ENCODE data around the gene RUNX2.
A peak's percentile ranks its signal among the peaks of the same experiment; 100 is the strongest.

DNA sequence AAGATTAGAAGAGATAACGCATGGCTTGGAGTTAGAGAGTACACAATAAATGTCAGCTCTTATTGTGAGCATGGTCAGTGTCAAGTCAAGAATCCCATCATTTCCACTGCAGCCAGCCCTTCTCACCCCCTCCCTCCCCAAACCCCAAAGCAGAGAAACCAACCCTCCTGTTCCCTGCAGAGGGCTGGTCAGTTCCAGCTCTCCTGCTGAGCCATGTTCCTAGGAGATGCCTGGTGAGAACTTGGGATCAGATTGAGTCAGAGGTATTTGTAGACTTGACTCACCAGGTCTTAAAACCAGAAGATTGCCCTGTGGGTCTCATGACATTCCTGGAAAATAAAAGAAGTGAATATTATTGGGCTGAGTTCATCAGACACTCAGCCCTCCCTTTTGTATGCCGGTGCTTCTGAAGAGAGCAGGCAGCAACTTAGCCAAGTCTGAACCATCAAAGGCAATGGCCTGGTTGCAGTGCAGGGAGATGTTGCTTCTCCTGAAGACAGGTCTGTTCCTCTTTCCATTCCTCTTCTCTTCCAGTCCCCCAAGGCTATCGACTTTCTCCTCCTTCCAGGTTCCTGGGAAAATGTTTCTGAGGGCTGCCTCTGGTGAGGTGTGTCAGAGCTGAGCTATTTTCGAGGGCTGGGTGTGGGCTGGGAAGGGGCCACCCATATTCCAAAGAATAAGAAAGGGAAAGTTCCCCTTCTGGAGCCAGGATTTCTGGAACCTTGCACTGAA lies 327.8 kb downstream of the RUNX2 start:
- peak; percentile 93 for TF ChIP-seq TEAD4 (IDR thresholded peaks at IDR 0.05; ENCODE audit: borderline replicate concordance, insufficient read depth)
- no peak for TF ChIP-seq NRF1 (IDR thresholded peaks at IDR 0.05; ENCODE audit: low read depth, low read length)
- TF ChIP-seq, protein P1, sequence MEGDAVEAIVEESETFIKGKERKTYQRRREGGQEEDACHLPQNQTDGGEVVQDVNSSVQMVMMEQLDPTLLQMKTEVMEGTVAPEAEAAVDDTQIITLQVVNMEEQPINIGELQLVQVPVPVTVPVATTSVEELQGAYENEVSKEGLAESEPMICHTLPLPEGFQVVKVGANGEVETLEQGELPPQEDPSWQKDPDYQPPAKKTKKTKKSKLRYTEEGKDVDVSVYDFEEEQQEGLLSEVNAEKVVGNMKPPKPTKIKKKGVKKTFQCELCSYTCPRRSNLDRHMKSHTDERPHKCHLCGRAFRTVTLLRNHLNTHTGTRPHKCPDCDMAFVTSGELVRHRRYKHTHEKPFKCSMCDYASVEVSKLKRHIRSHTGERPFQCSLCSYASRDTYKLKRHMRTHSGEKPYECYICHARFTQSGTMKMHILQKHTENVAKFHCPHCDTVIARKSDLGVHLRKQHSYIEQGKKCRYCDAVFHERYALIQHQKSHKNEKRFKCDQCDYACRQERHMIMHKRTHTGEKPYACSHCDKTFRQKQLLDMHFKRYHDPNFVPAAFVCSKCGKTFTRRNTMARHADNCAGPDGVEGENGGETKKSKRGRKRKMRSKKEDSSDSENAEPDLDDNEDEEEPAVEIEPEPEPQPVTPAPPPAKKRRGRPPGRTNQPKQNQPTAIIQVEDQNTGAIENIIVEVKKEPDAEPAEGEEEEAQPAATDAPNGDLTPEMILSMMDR (IDR thresholded peaks at IDR 0.05): no peak
- no peak; the same call in 1 of the 2 replicates for TF ChIP-seq YY1 (IDR thresholded peaks at IDR 0.05; ENCODE audit: low read depth)
- TF ChIP-seq TCF12 (IDR thresholded peaks at IDR 0.05): peak; percentile 95
- TF ChIP-seq RFX5 (IDR thresholded peaks at IDR 0.05; ENCODE audit: low read length): no peak
- TF ChIP-seq EP300 (IDR thresholded peaks at IDR 0.05; ENCODE audit: borderline replicate concordance in 1 of 2, low read depth in 1 of 2, low read length in 1 of 2): peak in 1 of 2 experiments; percentile 96; a peak in 2 of 4 replicates
- no peak for TF ChIP-seq TAF1 (IDR thresholded peaks at IDR 0.05; ENCODE audit: borderline replicate concordance, low read depth, low read length)
- TF ChIP-seq CHD2 (IDR thresholded peaks at IDR 0.05; ENCODE audit: low read length, partially characterized antibody): no peak
- peak; percentile 48; the same call in 1 of the 2 replicates for TF ChIP-seq POLR2AphosphoS5 (IDR thresholded peaks at IDR 0.05; ENCODE audit: low read depth, low read length)
- TF ChIP-seq, protein P2, sequence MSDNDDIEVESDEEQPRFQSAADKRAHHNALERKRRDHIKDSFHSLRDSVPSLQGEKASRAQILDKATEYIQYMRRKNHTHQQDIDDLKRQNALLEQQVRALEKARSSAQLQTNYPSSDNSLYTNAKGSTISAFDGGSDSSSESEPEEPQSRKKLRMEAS (IDR thresholded peaks at IDR 0.05; ENCODE audit: low read depth): no peak; the same call in 1 of the 2 replicates
- TF ChIP-seq, protein P3, sequence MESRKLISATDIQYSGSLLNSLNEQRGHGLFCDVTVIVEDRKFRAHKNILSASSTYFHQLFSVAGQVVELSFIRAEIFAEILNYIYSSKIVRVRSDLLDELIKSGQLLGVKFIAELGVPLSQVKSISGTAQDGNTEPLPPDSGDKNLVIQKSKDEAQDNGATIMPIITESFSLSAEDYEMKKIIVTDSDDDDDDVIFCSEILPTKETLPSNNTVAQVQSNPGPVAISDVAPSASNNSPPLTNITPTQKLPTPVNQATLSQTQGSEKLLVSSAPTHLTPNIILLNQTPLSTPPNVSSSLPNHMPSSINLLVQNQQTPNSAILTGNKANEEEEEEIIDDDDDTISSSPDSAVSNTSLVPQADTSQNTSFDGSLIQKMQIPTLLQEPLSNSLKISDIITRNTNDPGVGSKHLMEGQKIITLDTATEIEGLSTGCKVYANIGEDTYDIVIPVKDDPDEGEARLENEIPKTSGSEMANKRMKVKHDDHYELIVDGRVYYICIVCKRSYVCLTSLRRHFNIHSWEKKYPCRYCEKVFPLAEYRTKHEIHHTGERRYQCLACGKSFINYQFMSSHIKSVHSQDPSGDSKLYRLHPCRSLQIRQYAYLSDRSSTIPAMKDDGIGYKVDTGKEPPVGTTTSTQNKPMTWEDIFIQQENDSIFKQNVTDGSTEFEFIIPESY (IDR thresholded peaks at IDR 0.05; ENCODE audit: borderline replicate concordance, low read depth): peak; percentile 77
- TF ChIP-seq, protein P4, sequence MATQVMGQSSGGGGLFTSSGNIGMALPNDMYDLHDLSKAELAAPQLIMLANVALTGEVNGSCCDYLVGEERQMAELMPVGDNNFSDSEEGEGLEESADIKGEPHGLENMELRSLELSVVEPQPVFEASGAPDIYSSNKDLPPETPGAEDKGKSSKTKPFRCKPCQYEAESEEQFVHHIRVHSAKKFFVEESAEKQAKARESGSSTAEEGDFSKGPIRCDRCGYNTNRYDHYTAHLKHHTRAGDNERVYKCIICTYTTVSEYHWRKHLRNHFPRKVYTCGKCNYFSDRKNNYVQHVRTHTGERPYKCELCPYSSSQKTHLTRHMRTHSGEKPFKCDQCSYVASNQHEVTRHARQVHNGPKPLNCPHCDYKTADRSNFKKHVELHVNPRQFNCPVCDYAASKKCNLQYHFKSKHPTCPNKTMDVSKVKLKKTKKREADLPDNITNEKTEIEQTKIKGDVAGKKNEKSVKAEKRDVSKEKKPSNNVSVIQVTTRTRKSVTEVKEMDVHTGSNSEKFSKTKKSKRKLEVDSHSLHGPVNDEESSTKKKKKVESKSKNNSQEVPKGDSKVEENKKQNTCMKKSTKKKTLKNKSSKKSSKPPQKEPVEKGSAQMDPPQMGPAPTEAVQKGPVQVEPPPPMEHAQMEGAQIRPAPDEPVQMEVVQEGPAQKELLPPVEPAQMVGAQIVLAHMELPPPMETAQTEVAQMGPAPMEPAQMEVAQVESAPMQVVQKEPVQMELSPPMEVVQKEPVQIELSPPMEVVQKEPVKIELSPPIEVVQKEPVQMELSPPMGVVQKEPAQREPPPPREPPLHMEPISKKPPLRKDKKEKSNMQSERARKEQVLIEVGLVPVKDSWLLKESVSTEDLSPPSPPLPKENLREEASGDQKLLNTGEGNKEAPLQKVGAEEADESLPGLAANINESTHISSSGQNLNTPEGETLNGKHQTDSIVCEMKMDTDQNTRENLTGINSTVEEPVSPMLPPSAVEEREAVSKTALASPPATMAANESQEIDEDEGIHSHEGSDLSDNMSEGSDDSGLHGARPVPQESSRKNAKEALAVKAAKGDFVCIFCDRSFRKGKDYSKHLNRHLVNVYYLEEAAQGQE (IDR thresholded peaks at IDR 0.05; ENCODE audit: low read depth, low read length): peak; percentile 78
- TF ChIP-seq RAD21 (IDR thresholded peaks at IDR 0.05; ENCODE audit: low read length): no peak
